Fibroblast of mammary gland (primary cell): ENCODE data around the gene MCMBP.
"Not testable (repeated sequence)": the region's sequence is repeated elsewhere in the genome, so short reads cannot be mapped to it uniquely, and the experiment has no call there.

Experiments used
- DNase-seq: peaks from one replicate; pipeline ENCODE4 v3.0.0-alpha.2; 2010; ENCODE audit warnings: low read depth
- H3K4me3 ChIP-seq: 2 replicates; pipeline ENCODE4 v1.5.1; 2011; ENCODE audit warnings: low read depth, mild to moderate bottlenecking, low read length, moderate library complexity; ENCODE audit not compliant: control insufficient read depth
- TF ChIP-seq, protein P1 (sequence below): conservative IDR thresholded peaks from 2 replicates; pipeline ENCODE4 v1.5.1; 2011; ENCODE audit warnings: low read depth, low read length, inconsistent platforms; ENCODE audit not compliant: control insufficient read depth, insufficient read depth

The MCMBP gene

DNA sequence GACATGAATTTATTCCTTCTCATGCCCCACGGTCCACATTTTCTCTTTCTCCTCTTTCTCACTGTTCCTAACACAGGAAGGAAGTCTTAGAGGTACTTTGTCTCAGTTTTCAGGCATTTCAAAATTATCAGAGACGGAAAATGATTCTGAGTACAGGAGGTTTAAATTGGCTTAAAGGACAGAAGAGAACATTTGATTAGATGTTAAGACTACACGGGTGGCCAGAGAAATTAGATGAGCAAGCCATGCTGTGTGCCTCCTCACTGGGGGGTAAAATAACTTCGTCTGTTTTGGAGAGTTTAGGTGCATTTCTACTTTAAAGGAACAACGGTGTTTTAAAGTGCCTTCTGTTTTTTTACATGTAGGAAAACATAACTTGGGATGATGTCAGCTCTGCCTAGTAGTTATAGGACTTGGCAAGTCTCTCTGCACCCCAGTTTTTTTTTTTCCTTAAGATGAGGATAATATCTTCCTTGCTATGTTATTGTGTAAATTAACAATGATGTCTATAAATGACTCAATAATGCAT, 66.9 kb downstream of the MCMBP start:
- no peak overlapping the region for H3K4me3 ChIP-seq
- TF ChIP-seq, protein P1, sequence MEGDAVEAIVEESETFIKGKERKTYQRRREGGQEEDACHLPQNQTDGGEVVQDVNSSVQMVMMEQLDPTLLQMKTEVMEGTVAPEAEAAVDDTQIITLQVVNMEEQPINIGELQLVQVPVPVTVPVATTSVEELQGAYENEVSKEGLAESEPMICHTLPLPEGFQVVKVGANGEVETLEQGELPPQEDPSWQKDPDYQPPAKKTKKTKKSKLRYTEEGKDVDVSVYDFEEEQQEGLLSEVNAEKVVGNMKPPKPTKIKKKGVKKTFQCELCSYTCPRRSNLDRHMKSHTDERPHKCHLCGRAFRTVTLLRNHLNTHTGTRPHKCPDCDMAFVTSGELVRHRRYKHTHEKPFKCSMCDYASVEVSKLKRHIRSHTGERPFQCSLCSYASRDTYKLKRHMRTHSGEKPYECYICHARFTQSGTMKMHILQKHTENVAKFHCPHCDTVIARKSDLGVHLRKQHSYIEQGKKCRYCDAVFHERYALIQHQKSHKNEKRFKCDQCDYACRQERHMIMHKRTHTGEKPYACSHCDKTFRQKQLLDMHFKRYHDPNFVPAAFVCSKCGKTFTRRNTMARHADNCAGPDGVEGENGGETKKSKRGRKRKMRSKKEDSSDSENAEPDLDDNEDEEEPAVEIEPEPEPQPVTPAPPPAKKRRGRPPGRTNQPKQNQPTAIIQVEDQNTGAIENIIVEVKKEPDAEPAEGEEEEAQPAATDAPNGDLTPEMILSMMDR: no peak
- no peak for DNase-seq

DNA sequence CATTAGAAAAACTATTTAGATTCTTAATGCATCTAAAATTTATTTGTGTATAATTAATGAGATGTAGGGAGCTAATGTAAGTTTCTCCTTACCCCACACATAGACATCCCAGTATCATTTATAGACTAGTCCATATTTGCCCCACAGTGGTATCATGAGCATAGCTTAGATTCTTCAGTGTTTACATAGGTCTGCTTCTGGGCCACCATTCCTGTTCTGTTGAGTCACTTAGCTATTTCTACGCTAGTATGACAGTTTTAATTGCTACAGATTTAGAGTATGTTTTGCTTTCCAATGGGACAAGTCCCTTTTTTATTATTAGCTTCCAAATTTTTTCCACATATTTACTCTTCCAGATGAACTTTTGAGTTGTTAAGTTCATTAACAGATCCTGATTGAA, 69.4 kb downstream of the MCMBP start:
- no peak overlapping the region for H3K4me3 ChIP-seq
- DNase-seq: peak; percentile 31
- TF ChIP-seq, protein P1: no peak

DNA sequence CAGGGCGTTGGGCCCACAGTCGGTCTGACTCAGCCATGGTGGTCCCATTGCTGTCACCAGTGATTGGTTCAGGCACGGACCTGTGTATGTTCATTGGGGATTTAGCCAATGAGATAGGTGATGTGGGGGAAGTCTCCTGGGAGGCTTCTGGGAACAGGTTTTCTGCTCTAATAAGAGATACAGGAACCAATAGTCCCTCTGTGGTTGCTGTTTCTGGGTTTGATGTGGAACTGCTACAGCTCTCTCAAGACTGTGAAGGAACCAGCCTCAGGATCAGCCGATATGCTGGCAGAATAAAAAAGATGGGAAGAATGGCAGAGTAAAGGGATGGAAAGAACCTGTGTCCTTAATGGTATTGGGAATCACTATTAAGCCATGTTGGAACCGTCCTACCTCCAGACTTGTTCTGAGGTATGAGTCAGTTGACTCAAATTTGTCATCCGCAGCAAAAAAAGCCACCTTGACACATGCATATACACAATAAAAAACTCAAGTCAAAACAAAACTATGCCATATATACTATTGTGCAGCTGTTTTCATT, 70.6 kb downstream of the MCMBP start:
- no peak for DNase-seq

DNA sequence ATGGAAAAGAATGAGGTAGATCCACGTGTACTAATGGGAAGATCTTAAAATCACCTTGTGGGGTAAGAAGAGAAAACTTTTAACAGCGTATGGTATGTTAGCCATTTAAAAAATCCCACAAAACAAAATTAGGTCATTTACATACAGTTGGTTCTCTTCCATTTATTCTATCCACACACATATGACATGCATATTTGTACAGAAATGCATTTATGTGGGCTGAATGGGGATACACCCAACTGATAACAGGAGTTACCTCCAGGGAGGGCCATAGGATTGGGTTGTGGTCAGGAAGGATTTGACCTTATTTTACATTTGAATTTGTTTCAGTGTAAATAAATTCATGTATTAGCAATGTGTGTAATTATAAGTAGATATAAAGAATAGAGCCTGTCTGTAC, 71.5 kb downstream of the MCMBP start:
- no peak overlapping the region for H3K4me3 ChIP-seq
- TF ChIP-seq, protein P1: no peak
- DNase-seq: no peak

More for the DNA sequence above, 70.6 kb downstream of the MCMBP start:
- no peak overlapping the region for H3K4me3 ChIP-seq
- TF ChIP-seq, protein P1: no peak

DNA sequence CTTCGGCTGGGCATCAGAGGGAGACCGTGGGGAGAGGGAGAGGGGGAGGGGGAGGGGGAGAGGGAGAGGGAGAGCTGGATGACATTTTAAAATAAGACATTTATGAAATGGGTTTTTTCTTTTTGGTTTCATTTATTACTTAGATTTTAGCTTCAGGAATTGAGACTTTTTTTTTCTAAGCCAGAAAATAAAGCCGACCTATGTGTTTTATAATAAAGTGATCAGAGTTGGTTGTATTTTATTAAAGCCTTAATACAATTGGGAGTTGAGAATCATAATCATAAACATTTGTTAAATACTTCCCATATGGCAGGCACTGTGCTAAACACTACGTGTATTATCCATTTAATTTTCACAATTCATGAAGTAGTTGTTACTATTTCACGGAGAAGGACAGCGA, 76.6 kb downstream of the MCMBP start:
- DNase-seq: no peak
- no peak overlapping the region for H3K4me3 ChIP-seq
- TF ChIP-seq, protein P1: no peak

DNA sequence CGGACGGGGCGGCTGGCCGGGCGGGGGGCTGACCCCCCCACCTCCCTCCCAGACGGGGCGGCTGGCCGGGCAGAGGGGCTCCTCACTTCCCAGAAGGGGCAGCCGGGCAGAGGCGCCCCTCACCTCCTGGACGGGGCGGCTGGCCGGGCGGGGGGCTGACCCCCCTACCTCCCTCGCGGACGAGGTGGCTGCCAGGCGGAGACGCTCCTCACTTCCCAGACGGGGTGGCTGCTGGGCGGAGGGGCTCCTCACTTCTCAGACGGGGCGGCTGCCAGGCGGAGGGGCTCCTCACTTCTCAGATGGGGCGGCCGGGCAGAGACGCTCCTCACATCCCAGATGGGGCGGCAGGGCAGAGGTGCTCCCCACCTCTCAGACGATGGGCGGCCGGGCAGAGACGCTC, 77.5 kb downstream of the MCMBP start:
- DNase-seq, H3K4me3 ChIP-seq: not testable (repeated sequence)

DNA sequence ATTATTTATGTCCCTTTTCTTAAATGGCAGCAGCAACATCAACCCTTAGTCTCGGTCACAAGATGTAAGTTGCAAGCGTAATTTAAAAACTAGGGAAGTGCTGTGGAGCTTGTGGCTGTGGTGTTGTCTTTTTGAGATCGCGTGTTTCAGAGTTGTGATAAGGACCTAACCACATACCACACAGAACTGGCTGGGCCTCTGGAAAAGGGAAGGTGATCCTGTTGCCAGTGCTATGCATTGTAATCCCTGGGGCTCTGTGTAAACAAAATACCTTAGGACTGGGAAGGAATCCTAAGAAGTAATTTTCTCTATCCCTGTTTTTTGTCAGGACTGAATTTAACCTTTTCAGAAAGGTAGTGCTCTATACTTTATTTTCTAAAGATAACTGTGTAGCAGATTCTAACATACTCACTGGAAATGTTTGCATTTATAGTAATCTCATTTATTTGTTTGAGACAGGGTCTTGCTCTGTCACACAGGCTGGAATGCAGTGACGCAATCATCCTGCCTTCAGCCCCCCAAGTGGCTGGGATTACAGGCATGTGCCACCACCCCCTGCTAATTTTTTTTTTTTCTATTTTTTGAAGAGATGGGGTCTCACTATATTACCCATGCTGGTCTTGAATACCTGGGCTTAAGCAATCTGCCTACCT, 86.4 kb downstream of the MCMBP start:
- TF ChIP-seq, protein P1: no peak
- no peak overlapping the region for H3K4me3 ChIP-seq
- DNase-seq: no peak
